GM12875 (cell line): Measurements from ENCODE around the gene IER5.

ENCODE experiments used
- H3K4me3 ChIP-seq: one replicate; pipeline ENCODE4 v1.5.1; 2011; ENCODE audit warnings: low read depth, low read length, control low read depth
- TF ChIP-seq, protein P1 (sequence below): IDR thresholded peaks from 2 replicates; pipeline ENCODE4 v1.5.1; 2011; ENCODE audit warnings: low read depth, mild to moderate bottlenecking, control low read depth, inconsistent platforms, low read length, moderate library complexity, borderline replicate concordance; ENCODE audit not compliant: insufficient read depth

Gene IER5

GRCh38 chr1:181086091-181086490 lies 2.4 kb upstream of the IER5 start:
- no peak overlapping the region for H3K4me3 ChIP-seq
- TF ChIP-seq, protein P1, sequence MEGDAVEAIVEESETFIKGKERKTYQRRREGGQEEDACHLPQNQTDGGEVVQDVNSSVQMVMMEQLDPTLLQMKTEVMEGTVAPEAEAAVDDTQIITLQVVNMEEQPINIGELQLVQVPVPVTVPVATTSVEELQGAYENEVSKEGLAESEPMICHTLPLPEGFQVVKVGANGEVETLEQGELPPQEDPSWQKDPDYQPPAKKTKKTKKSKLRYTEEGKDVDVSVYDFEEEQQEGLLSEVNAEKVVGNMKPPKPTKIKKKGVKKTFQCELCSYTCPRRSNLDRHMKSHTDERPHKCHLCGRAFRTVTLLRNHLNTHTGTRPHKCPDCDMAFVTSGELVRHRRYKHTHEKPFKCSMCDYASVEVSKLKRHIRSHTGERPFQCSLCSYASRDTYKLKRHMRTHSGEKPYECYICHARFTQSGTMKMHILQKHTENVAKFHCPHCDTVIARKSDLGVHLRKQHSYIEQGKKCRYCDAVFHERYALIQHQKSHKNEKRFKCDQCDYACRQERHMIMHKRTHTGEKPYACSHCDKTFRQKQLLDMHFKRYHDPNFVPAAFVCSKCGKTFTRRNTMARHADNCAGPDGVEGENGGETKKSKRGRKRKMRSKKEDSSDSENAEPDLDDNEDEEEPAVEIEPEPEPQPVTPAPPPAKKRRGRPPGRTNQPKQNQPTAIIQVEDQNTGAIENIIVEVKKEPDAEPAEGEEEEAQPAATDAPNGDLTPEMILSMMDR: no peak

DNA sequence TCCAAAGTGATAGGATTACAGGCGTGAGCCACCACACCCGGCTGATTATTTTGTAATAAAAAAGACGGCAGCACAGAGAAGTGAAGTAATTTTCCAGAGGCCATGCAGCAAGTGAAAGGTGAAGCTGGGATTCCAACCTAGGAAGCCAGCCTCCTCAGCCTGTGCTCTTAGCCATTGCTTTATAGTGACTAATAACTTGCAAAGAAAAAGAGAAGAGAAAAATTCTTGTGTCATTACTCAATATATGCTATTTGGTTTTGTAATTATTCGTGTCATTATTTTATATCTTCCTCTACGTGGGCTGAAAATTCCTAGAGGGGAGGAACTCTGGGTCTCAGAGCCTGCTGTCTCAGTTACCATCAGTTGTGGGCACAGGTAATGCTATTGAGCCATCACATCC lies 1.6 kb upstream of the IER5 start:
- H3K4me3 ChIP-seq: no peak overlapping the region
- TF ChIP-seq, protein P1: no peak

- no peak overlapping the region for H3K4me3 ChIP-seq
- TF ChIP-seq, protein P1: no peak
These were observed 1.0 kb upstream of the IER5 start for GRCh38 chr1:181087400-181087901.

- H3K4me3 ChIP-seq: peak overlapping the region; percentile 73
- TF ChIP-seq, protein P1: no peak
These were observed 646 bp downstream of the IER5 start for GRCh38 chr1:181089017-181089675.

DNA sequence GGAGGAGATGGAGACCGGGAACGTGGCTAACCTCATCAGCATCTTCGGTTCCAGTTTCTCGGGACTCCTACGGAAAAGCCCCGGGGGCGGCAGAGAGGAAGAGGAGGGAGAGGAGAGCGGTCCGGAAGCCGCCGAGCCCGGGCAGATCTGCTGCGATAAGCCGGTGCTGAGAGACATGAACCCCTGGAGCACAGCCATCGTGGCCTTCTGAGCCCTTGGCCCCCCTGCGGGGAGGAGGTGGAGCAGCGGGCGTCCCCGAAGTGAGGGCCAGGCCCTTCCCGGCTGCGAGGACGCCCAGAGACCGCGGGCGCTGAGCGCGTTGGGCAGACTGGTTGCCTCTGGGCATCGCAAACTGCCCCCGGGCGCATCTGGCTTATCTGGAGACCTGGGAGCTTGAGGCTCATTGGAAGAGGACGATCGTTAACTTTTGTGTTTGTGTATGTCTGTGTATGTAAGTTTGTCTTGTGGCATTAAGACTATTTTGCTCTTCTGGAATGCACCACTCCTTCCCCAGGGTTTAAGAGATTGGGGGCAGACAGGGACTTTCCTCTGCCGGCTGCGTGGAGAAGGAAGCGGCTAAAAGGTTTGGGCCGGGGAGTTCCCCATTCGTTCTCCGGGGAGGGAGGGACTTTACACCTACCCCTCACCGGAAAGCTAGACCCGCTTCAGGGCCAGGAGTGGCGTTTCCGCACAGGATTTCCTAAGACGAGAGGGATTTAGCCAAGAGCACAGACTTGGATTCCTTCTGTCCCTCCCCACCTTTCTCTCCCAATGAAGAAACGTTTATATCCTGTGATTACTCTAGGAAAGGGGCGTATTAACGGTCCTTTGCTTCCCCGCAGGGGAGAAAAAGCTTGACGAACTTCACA lies 1.4 kb downstream of the IER5 start:
- peak overlapping the region; percentile 73 for H3K4me3 ChIP-seq
- TF ChIP-seq, protein P1: 0 out of 2 replicates have a peak, but pooled peaks have one; percentile 19

- peak overlapping the region; percentile 73 for H3K4me3 ChIP-seq
- TF ChIP-seq, protein P1: no peak
These were observed 2.2 kb downstream of the IER5 start for GRCh38 chr1:181090641-181091126.
